HepG2 (cell line): Measurements from ENCODE around the gene CTBP1.

Experiments
- ARHGAP35 ChIP-seq: sonication (generic); formaldehyde crosslinking; IDR thresholded peaks from 2 replicates; pipeline ENCODE4 v1.9.0; 2022; ENCODE audit warnings: mild to moderate bottlenecking, inconsistent platforms, moderate library complexity, missing genetic modification reagents, borderline replicate concordance
- CHD4 ChIP-seq: fragments of 200-600 bp; sonication (generic); IDR thresholded peaks from 2 replicates; pipeline ENCODE4 v1.7.0; 2017; ENCODE audit warnings: mild to moderate bottlenecking, low read length, borderline replicate concordance
- HDAC2 ChIP-seq: sonication (generic); formaldehyde crosslinking; IDR thresholded peaks from 2 replicates; pipeline ENCODE4 v1.4.0; 2020; ENCODE audit warnings: missing genetic modification reagents
- KDM5A ChIP-seq: fragments of 200-600 bp; sonication (generic); IDR thresholded peaks from 2 replicates; pipeline ENCODE4 v1.7.0; 2018; ENCODE audit warnings: antibody characterized with exemption, mild to moderate bottlenecking, low read length, borderline replicate concordance
- MED13 ChIP-seq: sonication (generic); formaldehyde crosslinking; IDR thresholded peaks from 2 replicates; pipeline ENCODE4 v1.5.0; 2020; ENCODE audit warnings: missing genetic modification reagents
- MZF1 ChIP-seq: sonication (generic); formaldehyde crosslinking; IDR thresholded peaks from 2 replicates; pipeline ENCODE4 v1.8.1; 2023; ENCODE audit warnings: mild to moderate bottlenecking, missing genetic modification reagents, borderline replicate concordance
- PHF21A ChIP-seq: sonication (generic); formaldehyde crosslinking; IDR thresholded peaks from 2 replicates; pipeline ENCODE4 v1.5.0; 2020; ENCODE audit warnings: mild to moderate bottlenecking, missing genetic modification reagents
- SIN3A ChIP-seq: IDR thresholded peaks from 2 replicates; pipeline ENCODE4 v1.6.1; 2011; ENCODE audit warnings: low read depth, mild to moderate bottlenecking, control low read depth, low read length, borderline replicate concordance
- SP1 ChIP-seq, 2 experiments: fragments of 450-650 bp in 1 of 2; sonication (generic) in 1 of 2; formaldehyde crosslinking in 1 of 2; IDR thresholded peaks; 2 replicates each; pipeline versions ENCODE4 v1.4.0 to v1.6.1; 2016 to 2020; ENCODE audit warnings: missing genetic modification reagents in 1 of 2
- TF ChIP-seq, protein P1 (sequence below): sonication (generic); formaldehyde crosslinking; IDR thresholded peaks from 2 replicates; pipeline ENCODE4 v1.8.1; 2022; ENCODE audit warnings: mild to moderate bottlenecking, missing genetic modification reagents
- TF ChIP-seq, protein P2 (sequence below): sonication (generic); formaldehyde crosslinking; IDR thresholded peaks from 2 replicates; pipeline ENCODE4 v1.5.0; 2020; ENCODE audit warnings: mild to moderate bottlenecking, missing genetic modification reagents, moderate library complexity
- TF ChIP-seq, protein P3 (sequence below): fragments of 450-650 bp; IDR thresholded peaks from 2 replicates; pipeline ENCODE4 v1.6.1; 2016

DNA sequence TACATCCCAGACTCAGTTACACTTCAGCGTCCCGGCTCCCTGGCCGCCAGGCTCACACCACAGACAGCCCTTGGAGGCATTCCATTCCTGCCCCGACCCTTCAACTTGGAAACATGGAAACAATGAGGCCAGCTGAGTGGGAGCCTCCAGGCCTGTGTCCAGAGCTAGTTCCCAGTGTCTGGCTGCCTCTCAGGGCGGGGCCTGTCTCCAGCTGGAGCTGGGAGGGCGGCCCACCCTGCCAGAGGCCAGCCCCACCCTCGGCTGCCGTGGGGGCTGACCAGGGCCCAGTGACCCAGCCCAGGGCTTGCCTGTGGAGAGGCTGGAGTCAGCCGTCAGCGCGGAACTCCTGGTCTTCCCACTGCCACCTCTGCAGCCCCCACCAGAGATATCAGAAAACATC is 39.1 kb downstream of the CTBP1 start:
- TF ChIP-seq ARHGAP35 (CRISPR knock-in tag) (no peak), KDM5A (no peak), CHD4 (no peak), MZF1 (CRISPR knock-in tag) (no peak), MED13 (CRISPR knock-in tag) (no peak), HDAC2 (CRISPR knock-in tag) (no peak), SIN3A (no peak), SP1 (IDR thresholded peaks at IDR 0.05) (no peak), SP1 (CRISPR knock-in tag; IDR thresholded peaks at IDR 0.05) (no peak), PHF21A (no peak)
- TF ChIP-seq, protein P1, sequence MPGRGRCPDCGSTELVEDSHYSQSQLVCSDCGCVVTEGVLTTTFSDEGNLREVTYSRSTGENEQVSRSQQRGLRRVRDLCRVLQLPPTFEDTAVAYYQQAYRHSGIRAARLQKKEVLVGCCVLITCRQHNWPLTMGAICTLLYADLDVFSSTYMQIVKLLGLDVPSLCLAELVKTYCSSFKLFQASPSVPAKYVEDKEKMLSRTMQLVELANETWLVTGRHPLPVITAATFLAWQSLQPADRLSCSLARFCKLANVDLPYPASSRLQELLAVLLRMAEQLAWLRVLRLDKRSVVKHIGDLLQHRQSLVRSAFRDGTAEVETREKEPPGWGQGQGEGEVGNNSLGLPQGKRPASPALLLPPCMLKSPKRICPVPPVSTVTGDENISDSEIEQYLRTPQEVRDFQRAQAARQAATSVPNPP, result no peak
- TF ChIP-seq, protein P2, sequence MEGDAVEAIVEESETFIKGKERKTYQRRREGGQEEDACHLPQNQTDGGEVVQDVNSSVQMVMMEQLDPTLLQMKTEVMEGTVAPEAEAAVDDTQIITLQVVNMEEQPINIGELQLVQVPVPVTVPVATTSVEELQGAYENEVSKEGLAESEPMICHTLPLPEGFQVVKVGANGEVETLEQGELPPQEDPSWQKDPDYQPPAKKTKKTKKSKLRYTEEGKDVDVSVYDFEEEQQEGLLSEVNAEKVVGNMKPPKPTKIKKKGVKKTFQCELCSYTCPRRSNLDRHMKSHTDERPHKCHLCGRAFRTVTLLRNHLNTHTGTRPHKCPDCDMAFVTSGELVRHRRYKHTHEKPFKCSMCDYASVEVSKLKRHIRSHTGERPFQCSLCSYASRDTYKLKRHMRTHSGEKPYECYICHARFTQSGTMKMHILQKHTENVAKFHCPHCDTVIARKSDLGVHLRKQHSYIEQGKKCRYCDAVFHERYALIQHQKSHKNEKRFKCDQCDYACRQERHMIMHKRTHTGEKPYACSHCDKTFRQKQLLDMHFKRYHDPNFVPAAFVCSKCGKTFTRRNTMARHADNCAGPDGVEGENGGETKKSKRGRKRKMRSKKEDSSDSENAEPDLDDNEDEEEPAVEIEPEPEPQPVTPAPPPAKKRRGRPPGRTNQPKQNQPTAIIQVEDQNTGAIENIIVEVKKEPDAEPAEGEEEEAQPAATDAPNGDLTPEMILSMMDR (CRISPR knock-in tag), result no peak
- TF ChIP-seq, protein P3, sequence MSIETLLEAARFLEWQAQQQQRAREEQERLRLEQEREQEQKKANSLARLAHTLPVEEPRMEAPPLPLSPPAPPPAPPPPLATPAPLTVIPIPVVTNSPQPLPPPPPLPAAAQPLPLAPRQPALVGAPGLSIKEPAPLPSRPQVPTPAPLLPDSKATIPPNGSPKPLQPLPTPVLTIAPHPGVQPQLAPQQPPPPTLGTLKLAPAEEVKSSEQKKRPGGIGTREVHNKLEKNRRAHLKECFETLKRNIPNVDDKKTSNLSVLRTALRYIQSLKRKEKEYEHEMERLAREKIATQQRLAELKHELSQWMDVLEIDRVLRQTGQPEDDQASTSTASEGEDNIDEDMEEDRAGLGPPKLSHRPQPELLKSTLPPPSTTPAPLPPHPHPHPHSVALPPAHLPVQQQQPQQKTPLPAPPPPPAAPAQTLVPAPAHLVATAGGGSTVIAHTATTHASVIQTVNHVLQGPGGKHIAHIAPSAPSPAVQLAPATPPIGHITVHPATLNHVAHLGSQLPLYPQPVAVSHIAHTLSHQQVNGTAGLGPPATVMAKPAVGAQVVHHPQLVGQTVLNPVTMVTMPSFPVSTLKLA, result no peak
